GM19463 (cell line): Measurements from ENCODE around the gene CREBBP.

Experiments
- ATAC-seq: cut with Tn5 transposase; IDR thresholded peaks from one replicate; pipeline ENCODE4 v1.9.1; 2021; ENCODE audit warnings: mild to moderate bottlenecking, moderate library complexity; ENCODE audit not compliant: unreplicated experiment

Gene CREBBP

DNA sequence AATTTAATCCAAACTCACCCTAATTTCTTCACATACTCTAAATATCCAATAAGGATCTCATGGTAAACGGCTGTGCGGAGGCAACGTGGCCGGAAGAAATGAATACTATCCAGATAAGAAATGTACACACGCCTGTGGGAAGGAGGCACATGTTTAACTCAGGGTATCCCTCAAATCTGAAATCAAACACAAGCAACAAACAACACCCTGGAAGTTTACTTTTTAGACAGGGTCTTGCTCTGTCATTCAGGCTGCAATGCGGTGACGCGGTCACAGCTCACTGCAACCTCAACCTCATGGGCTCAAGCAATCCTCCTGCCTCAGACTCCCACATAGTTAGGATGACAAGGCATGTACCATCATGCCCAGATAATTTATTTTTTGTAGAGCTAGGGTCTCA is 142.0 kb downstream of the CREBBP start:
- no peak for ATAC-seq

GRCh38 chr16:3738128-3738527 is 142.4 kb downstream of the CREBBP start:
- no peak for ATAC-seq

GRCh38 chr16:3737181-3737580 is 143.3 kb downstream of the CREBBP start:
- ATAC-seq: no peak

GRCh38 chr16:3736116-3736515 is 144.4 kb downstream of the CREBBP start:
- no peak for ATAC-seq

- no peak for ATAC-seq
Observed at GRCh38 chr16:3735541-3735940, 145.0 kb downstream of the CREBBP start.

DNA sequence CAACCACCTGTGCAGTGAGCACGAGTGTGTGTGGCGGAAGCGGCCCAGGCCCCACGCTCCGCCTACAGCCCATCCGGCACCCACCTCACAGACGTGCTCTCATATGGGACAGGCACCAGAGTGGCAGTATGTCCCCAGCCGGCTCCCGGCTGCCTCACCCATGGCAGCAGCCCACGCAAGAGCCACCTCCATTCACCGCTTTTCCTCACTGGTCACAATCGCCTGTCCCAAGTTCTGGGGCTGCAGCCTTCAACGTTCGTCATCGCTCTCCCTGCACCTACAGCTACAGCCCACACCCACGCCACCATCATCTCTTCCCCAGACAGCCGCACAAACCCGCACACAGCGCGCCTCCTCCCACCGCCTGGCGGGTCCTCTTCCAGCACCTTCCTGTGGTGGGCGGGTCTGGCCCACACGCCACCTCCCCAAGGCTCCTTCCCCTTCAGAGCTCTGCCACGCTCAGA is 145.7 kb downstream of the CREBBP start:
- ATAC-seq: no peak

DNA sequence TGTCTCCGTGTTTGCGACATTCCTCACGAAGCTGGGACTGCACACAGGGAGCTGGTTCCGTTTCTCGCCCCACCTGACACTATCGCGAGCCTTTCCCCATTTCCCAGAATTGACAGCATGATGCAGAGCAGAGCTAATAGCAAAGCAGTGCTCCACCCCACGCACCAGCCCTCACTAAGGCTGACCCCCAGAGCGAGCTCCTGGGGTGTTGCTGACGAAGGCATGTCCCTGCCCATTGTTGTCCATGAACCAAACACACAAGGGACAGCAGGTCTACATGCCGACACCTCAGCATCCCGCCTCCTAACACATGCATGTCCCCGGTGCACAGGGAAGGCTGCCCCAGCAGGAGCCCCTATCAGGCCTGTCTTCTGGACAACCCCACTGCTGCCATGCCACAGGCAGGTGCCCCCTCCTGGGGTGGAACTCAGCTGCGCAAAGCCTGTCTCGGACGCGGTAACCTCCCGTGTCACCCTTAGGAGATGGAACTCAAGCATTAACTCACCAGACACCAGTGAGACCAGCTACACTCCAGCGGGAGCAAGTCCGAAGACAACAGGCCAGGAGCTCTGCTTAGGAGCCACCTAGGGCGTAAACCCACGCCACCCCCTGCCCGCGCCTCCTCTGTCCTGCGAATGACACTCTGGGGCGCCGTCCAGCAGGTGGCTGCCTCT is 146.3 kb downstream of the CREBBP start:
- no peak for ATAC-seq

DNA sequence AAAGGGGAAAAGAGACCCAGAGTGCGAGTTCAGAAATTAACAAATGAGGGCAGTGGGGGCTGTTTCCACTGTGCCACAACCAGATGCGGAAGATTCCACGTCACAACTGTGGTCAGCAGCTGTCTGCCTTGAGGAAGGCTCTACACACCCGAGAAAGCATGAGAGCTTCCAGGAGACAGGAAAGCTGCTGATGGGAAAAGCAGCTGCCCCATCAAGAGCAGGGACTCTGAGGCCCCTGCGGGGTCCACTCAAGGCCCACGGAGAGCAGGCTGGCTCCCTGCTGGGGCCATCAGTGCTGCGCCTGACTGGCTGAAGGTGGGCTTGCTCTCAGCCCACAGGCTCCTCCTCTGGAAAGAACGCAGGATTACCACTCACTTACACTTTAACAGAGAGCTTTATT is 148.3 kb downstream of the CREBBP start:
- no peak for ATAC-seq

DNA sequence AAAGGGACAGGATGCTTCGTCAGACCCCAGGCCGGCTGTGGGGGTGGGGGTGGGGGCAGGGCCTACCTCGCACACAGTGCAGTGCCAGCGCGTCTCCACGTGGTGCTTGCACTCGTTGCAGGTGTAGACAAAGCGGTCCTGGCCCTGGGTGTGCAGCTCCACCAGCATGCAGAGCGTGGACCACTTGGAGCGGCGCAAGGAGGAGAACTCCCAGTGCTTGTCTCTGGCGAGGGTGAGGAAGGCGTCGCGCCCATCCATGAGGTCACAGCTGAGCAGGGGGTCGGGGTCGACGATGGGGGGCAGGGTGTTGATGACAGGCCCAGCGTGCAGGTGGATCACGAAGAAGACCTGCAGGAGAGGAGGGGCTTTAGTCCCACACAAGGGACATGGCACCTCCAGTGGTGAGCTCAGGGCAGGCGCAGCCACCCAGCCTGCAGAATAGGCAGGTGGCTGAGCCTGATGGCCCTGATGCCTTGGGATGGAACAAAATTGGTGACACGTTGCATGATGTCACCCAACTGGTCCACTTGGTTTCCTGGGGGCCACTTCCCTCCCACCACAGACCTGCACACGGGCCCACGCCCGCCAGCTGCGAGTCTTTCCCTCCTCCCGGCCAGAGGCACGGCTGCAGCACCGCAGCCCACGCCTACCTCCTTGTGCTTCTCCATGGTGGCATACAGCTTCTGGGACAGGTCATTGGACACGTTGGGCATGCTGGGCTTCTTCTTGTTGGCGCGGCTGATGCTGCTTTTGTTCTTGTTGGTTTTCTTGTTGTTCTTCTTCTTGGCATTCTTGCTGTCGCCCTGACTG is 149.2 kb downstream of the CREBBP start:
- ATAC-seq: no peak

DNA sequence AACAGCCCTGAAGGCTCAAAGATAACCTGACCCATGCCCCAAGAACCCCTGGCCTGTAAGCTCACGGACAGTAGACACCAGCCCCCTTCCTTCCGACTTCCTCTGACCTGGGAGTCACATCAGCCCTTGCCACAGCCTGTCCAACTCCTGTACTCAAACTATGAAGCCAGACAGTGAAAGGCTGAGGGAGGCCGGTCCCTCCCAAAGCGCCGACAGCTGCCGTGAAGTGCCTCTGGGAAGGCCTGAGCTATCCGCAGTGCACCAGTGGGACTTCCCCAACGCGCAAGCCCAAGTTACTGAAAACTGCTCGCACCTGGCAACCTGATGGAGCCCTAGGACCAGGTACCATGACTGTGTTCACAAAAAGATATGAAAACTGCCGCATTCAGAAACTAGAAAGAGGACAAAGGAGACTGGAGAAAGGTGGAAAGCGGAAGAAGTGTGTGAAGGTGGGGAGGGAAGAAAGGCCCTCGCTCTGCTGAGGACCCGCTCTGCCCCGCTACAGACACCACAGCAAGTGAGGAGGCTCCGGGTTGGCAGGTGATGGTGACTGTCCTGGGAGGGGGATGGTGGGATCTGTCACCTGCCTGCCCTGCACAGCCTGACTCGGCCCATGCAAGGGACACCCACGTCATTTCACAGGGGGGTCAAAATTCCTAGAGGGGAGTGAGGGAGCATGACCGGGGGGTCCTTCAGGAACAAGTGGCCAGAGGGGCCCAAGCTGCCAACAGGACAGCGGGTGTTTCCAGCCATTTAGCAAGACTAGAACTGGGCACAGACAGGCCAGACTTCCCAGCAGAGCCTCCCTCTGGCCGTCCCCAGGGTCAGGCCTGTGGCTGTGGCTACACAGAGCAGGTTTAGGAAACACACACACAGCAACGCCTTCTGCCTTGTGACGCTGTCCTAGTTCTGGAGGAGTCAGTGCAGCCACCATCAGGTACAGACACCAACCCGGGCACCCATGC is 150.1 kb downstream of the CREBBP start:
- ATAC-seq: no peak

GRCh38 chr16:3729161-3730112 is 151.1 kb downstream of the CREBBP start:
- ATAC-seq: no peak

DNA sequence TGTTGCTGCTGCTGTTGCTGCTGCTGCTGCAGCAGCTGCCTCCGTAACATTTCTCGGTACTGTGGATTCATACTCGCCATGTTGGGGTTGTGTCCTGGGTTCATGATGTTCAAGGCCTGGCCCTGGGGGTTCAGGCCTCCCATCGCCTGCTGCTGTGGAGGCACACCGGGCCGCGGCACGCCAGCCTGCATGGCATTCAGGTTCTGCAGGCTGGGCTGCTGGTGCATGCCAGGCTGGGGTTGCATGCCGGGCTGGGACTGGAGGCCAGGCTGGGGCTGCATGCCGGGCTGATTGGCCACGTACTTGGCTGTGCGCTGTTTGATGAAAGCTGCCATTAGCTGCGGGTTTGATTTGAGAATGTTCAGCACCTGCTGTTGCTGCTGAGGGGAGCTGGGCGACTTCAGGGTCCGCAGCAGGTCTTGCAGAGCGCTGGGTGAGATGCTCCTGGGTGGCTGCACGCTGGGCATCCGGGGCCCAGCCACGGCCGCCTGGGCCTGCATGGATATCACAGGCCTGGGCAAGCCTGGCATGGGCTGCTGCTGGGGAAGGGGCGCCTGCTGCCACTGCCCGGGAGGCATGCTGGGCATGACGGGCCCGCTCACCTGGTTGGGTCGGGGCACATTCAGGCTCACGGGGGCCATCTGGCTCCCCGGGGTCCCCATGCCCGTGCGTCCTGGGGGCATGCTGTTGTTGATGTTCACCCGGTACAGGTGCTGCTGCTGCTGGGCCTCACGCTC is 151.9 kb downstream of the CREBBP start:
- no peak for ATAC-seq

- no peak for ATAC-seq
Observed at GRCh38 chr16:3727806-3728381, 152.6 kb downstream of the CREBBP start.

- ATAC-seq: no peak
Observed at GRCh38 chr16:3726021-3726687, 154.4 kb downstream of the CREBBP start.

DNA sequence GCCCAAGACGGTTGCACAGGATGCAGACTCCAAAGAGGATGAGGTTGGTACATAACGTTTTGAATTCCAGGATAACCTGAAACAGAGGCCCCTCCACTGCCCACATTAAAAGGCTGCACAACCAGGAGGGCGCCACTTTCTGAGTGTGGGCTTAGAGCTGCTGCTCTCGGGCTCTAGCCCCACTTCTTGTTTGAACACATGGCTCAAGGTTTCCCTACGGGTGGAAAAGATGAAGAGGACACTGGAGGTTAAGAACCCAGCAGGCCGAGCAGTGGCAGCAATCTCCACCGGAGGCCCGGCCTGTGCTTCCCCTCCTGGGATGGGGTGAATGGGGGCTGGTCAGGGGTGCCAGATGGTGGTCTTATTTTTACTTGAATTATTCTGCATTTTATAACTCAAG is 155.2 kb downstream of the CREBBP start:
- ATAC-seq: no peak

DNA sequence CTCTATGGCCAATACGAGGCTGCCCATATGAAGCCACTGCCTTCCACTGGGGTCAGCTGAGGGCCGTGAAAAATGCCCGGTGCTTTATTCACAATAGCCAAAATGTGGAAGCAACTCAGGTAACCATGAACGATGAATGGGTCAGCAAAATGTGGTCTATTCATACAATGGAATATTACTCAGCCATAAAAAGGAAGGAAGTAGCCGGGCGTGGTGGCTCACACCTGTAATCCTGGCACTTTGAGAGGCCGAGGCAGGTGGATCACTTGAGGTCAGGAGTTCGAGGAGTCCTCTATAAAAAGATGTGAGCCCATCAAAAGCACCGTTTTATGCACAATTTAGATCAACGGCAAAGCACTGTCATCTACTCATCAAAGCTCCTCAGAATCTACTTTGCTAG is 158.0 kb downstream of the CREBBP start:
- no peak for ATAC-seq

DNA sequence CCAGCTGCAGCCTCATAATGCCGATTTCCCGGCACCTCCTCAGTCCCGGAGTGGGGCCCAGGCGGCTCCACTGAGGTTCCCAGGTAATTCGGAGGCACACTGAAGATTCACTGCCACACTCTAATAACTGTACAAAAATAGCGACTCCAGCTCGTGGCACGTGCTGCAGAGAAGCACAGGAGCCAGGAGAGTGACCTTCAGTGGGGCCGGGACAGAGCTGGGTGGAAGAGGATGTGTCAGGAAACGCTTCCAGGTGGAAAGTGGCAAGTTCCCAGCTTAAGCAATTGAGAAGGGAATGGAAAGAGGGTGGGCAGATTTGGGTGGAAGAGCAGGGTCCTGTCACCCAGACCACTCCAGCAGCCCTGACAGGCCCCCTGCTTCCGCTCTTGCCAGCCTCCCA is 160.1 kb downstream of the CREBBP start:
- no peak for ATAC-seq

GRCh38 chr16:3718628-3719027 is 161.9 kb downstream of the CREBBP start:
- ATAC-seq: no peak

DNA sequence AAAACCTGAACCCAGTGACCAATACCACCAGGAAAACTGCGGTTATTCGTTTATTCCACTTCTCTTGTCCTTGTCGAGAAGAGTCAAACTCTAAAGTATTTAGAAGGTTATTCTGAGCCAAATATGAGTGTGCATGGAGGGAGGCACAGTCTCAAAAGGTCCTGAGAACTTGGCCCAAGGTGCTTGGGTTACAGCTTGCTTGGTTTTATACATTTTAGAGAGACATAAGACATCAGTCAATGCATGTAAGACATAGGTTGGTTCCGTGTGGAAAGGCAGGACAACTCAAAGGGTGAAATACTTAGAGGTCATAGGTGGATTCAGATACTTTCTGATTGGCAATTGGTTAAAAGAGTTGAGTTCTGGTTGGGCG is 162.5 kb downstream of the CREBBP start:
- no peak for ATAC-seq
